Adipocyte (in vitro differentiated cells): ENCODE results near the gene COLEC11.
"Not testable (repeated sequence)": the region's sequence is repeated elsewhere in the genome, so short reads cannot be mapped to it uniquely, and the experiment has no call there.

ENCODE experiments used
- DNase-seq: peaks from one replicate; pipeline ENCODE4 v3.0.0-alpha.2; 2015; ENCODE audit warnings: low read depth
- H3K27me3 ChIP-seq: replicated peaks from 2 replicates; pipeline ENCODE4 v1.7.0; 2013; ENCODE audit warnings: mild to moderate bottlenecking, low read length, moderate library complexity; ENCODE audit not compliant: control insufficient read depth, insufficient read depth
- H3K36me3 ChIP-seq: 2 replicates; pipeline ENCODE4 v1.7.0; 2013; ENCODE audit warnings: low read length, mild to moderate bottlenecking, moderate library complexity; ENCODE audit not compliant: control insufficient read depth, insufficient read depth, severe bottlenecking
- H3K4me1 ChIP-seq: 2 replicates; pipeline ENCODE4 v1.7.0; 2013; ENCODE audit warnings: mild to moderate bottlenecking, low read length, moderate library complexity; ENCODE audit not compliant: control insufficient read depth, insufficient read depth
- H3K4me3 ChIP-seq: 2 replicates; pipeline ENCODE4 v1.7.0; 2013; ENCODE audit warnings: mild to moderate bottlenecking, low read length, moderate library complexity
- H3K9ac ChIP-seq: 2 replicates; pipeline ENCODE4 v1.7.0; 2013; ENCODE audit warnings: mild to moderate bottlenecking, low read length, moderate library complexity
- H3K9me3 ChIP-seq: 2 replicates; pipeline ENCODE4 v1.7.0; 2013; ENCODE audit warnings: mild to moderate bottlenecking, low read length, moderate library complexity; ENCODE audit not compliant: control insufficient read depth

The COLEC11 gene

DNA sequence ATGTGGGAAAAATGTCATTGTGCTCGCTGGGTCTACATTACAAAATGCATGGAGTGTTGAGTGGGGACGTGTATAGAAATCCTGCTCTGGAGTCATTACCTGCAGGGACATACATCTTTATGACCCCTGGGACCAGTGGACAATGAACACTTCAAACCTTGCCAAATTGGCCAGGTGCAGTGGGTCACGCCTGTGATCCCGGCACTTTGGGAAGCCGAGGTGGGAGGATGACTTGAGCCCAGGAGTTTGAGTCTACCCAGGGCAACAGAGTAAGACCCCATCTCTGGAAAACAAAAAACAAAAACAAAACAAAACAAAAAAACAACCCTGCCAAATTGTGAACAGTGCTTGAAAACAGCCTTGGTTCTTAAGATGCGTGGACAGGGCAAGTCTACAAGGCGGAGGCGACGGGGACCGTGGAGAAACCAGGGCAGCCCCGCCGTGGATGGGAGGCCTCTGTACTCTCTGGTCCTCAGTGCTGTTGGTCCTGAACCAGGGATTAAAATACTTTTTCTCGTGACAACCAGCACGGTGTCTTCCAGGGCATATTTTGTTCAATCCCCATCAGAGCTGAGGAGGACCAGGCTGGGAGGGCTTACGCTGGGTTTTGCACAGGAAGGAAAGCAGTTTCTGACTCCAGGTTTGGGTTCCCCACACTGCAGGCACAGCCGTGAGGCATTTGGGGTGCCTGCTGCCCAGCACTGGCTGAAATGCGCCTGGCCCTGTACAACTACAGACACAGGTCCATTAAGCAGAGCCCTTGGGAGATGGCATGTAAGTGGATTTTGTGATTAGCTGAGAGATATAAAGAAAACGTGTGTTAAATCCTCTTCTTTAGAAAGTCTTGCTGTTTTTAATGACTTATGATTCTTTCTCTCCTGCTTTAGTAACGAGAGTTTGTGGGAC is 13.7 kb downstream of the COLEC11 start:
- Histone ChIP-seq H3K4me3 (no peak overlapping the region), H3K9ac (no peak overlapping the region), H3K27me3 (peaks cover 23% of the 10 kb centered on the region), H3K36me3 (no peaks in the 10 kb centered on the region), H3K4me1 (peaks cover 7% of the 10 kb centered on the region), H3K9me3 (no peaks in the 10 kb centered on the region)
- DNase-seq: no peak

- not testable (repeated sequence) for H3K4me1 ChIP-seq, H3K36me3 ChIP-seq, H3K4me3 ChIP-seq, H3K9ac ChIP-seq, H3K9me3 ChIP-seq, DNase-seq
- H3K27me3 ChIP-seq: peaks cover 22% of the 10 kb centered on the region
Measured at GRCh38 chr2:3609279-3609673, 14.4 kb downstream of the COLEC11 start.

DNA sequence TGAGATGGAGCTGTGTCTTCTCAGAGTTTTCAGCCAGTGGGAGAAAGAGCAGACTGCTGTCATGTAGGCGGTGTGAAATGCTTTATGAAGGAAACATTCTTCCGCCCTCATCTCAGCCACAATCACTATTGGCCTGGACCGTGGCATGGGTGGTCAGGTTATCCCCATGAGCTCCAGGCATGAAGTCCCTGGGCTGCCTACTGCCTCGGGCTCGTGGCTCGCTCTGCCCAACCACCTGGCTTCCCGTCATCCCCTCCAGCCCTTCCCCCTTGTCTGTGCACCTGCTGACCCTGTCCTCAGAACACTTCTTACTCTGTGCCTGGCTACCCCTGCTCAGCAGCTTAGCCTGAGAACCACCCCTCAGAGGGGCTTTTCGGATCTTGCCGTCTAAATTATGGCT is 15.5 kb downstream of the COLEC11 start:
- H3K4me1 ChIP-seq: peaks cover 7% of the 10 kb centered on the region
- no peaks in the 10 kb centered on the region for H3K36me3 ChIP-seq
- H3K9ac ChIP-seq: no peak overlapping the region
- no peak overlapping the region for H3K4me3 ChIP-seq
- peaks cover 4% of the 10 kb centered on the region for H3K9me3 ChIP-seq
- H3K27me3 ChIP-seq: peaks cover 19% of the 10 kb centered on the region
- DNase-seq: no peak

GRCh38 chr2:3610881-3611505 is 16.1 kb downstream of the COLEC11 start:
- no peaks in the 10 kb centered on the region for H3K36me3 ChIP-seq
- DNase-seq: no peak
- peaks cover 19% of the 10 kb centered on the region for H3K27me3 ChIP-seq
- H3K4me3 ChIP-seq: no peak overlapping the region
- peaks cover 4% of the 10 kb centered on the region for H3K9me3 ChIP-seq
- no peak overlapping the region for H3K9ac ChIP-seq
- H3K4me1 ChIP-seq: peaks cover 1% of the 10 kb centered on the region

DNA sequence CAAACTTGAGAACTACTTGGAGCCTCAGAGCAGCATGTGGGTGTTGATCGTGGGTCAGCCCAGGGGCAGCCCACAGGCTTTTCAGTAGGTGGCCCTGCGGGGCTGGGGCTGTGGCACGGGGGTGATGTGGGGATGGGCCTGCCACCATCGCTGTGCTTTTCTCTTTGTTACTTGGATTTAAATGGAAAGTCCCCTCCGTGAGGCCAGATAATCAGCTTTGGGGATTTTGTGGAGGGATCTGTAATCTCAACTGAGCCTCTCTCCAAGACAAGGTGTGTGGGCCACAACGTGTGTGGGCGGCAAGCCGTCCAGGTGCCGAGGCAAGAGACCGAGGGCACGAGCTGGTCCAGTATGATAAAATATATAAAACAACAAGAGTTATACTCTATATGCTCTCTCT is 16.7 kb downstream of the COLEC11 start:
- H3K4me1 ChIP-seq: no peaks in the 10 kb centered on the region
- no peak overlapping the region for H3K4me3 ChIP-seq
- H3K36me3 ChIP-seq: no peaks in the 10 kb centered on the region
- H3K27me3 ChIP-seq: peaks cover 19% of the 10 kb centered on the region
- peaks cover 4% of the 10 kb centered on the region for H3K9me3 ChIP-seq
- DNase-seq: no peak
- H3K9ac ChIP-seq: no peak overlapping the region

DNA sequence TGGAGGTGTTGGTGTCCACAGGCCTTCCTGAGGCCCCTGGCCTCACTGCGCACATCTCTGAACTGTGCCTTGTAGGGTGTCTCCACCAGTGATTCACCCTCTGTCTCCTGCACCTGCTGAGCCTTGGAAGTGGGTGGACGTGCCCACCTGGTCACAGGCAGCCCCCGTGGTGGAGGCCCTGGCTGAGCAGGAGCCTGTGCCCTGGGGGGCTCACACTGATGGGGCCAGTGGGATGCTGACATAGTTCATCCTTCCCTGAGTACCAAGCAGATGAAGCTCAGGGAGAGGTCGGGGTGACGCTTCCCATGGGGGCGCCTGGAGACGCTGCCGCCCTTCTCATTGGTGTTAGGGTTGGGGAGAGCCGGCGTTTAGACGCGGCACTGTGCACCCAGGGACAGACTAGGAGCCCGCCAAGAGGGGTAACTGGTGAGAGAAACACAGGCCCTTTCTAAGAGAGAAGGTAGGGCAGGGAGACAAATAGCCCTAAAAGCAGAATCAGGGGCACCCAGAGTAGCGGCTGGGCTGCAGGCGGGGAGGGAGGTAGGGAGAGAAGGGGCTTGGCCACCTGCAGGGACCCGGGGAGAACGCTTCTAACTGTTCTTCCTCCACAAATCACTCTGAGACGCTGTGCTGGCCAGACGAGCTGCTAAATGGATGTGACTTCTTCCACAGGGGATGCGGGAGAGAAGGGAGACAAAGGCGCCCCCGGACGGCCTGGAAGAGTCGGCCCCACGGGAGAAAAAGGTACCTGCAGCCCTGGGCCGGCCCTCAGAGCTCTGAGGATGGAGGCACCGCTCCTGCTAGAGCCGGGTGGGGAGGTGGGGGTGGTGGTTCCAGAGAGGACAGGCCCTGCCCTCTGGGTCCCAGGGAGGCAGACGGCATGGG is 18.0 kb downstream of the COLEC11 start:
- Histone ChIP-seq H3K36me3 (no peaks in the 10 kb centered on the region), H3K9me3 (peaks cover 4% of the 10 kb centered on the region), H3K9ac (no peak overlapping the region), H3K4me3 (no peak overlapping the region), H3K4me1 (no peaks in the 10 kb centered on the region), H3K27me3 (peaks cover 19% of the 10 kb centered on the region)
- no peak for DNase-seq

DNA sequence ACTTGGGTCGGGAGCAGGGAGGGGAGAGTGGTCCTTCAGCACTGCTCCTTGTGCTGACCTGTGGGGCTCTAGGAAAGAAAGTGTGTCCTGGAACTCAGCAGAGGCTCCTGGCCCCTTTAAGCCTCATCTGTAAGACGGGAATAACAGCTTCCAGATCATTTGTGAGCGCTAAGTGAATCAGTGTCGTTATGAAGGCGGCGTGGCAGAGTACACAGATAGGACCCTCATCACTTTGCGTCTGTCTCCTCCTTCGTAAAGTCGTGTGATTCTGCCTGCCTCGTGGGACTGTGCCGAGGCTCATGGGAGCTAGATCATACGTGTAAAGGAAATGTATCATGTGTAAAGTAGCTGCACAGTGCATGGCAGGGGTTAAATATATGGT is 18.6 kb downstream of the COLEC11 start:
- Histone ChIP-seq H3K27me3 (peaks cover 19% of the 10 kb centered on the region), H3K4me1 (no peaks in the 10 kb centered on the region), H3K9ac (no peak overlapping the region), H3K4me3 (no peak overlapping the region), H3K9me3 (peaks cover 4% of the 10 kb centered on the region), H3K36me3 (no peaks in the 10 kb centered on the region)
- DNase-seq: no peak

DNA sequence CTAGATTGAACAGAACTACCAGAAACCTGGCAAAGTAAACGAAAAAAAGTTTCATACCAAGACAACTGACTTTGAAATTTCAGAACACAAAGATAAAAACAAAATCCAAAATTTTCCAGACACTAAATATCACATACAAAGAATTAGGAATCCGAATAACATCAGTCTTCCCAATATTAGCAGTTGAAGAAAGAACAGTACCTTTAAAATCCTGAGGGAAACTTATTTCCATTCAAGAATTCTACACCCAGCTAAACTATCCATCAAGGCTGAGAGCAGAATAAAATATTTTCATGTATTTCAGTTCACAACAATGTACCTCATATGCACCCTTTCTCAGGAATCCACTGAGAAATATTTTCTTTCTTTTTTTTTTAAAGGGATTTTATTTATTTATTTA is 19.8 kb downstream of the COLEC11 start:
- H3K36me3 ChIP-seq, DNase-seq, H3K4me3 ChIP-seq, H3K4me1 ChIP-seq, H3K9ac ChIP-seq, H3K9me3 ChIP-seq: not testable (repeated sequence)
- H3K27me3 ChIP-seq: peaks cover 18% of the 10 kb centered on the region

DNA sequence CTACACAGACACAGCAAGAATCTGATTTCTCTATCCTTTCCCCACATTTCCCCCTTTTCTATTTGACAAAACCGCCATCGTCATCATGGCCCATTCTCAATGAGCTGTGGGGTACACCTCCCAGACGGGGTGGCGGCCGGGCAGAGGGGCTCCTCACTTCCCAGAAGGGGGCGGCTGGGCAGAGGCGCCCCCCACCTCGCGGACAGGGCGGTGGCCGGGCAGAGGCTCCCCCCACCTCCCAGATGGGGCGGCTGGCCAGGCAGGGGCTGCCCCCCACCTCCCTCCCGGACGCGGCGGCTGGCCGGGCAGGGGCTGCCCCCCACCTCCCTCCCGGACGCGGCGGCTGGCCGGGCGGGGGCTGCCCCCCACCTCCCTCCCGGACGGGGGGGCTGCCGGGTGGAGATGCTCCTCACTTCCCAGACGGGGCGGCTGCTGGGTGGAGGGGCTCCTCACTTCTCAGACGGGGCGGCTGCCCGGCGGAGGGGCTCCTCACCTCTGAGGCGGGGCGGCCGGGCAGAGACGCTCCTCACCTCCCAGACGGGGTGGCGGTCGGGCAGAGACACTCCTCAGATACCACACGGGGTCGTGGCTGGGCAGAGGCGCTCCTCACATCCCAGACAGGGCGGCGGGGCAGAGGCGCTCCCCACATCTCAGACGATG is 20.8 kb downstream of the COLEC11 start:
- DNase-seq: not testable (repeated sequence)

DNA sequence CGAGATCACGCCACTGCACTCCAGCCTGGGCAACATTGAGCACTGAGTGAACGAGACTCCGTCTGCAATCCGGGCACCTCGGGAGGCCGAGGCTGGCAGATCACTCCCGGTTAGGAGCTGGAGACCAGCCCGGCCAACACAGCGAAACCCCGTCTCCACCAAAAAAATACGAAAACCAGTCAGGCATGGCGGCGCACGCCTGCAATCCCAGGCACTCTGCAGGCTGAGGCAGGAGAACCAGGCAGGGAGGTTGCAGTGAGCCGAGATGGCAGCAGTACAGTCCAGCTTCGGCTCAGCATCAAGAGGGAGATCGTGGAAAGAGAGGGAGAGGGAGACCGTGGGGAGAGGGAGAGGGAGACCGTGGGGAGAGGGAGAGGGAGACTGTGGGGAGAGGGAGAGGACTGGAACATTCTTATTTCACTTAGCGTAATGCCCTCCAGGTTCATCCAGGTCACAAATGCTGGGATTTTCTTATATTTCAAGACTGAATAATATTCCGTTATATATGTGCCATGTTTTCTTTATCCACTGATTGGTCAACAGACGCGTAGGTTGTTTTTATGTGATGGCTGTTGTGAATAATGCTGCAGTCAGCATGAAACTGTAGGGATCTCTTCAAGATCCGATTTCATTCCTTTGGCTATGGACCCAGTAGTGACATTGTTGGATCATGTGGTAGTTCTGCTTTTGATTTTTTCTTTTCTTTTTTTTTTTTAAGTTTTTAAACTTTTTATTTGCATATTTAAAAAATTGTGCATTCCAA is 21.7 kb downstream of the COLEC11 start:
- H3K36me3 ChIP-seq, H3K9ac ChIP-seq, DNase-seq, H3K9me3 ChIP-seq, H3K27me3 ChIP-seq, H3K4me3 ChIP-seq, H3K4me1 ChIP-seq: not testable (repeated sequence)

More for the DNA sequence above, 20.8 kb downstream of the COLEC11 start:
- not testable (repeated sequence) for H3K4me1 ChIP-seq, H3K9me3 ChIP-seq, H3K4me3 ChIP-seq, H3K9ac ChIP-seq, H3K36me3 ChIP-seq
- peaks cover 12% of the 10 kb centered on the region for H3K27me3 ChIP-seq
